Adipose tissue (tissue), 3 donors: Measurements from ENCODE around the gene ADAMTSL3. TPM values are rescaled to one million over a fixed set of nuclear protein-coding genes. Genes with fewer than 3 reads are reported as not detected.
"Not testable (repeated sequence)": the region's sequence is repeated elsewhere in the genome, so short reads cannot be mapped to it uniquely, and the experiment has no call there.

Experiments
- H3K27ac ChIP-seq: one replicate; pipeline ENCODE4 v1.5.1; 2013; ENCODE audit warnings: low read depth, low read length
- WGBS, 3 donors: extraction: QIAGEN DNeasy Blood & Tissue Kit; methylation state at CpG; one replicate each; pipeline ENCODE4 v1.1.7; 2013; 5-methylcytosine and 5-hydroxymethylcytosine counted together
- polyA plus RNA-seq, 3 donors: library from polyadenylated mRNA; stranded (reverse); fragments of 200-250 nt; gene quantifications; one replicate each; pipeline ENCODE4 v1.2.3, GENCODE V29; 2013
- donor health status: healthy with polysubstance abuse.
- donor health status: Bipolar disorder and iron deficiency.
- donor health status: healthy.

The ADAMTSL3 gene
- polyA plus RNA-seq, 3 donors = 2.3 to 7.9 (median 3.7) TPM

GRCh38 chr15:84078038-84078437 lies 424.1 kb downstream of the ADAMTSL3 start:
- 80 to 86% (median 82%) methylated on average over 2 of the region's 2 CpGs for WGBS, 3 donors
- not testable (repeated sequence) for H3K27ac ChIP-seq

GRCh38 chr15:84079325-84079884 lies 425.5 kb downstream of the ADAMTSL3 start:
- 11 to 20% (median 19%) methylated on average over 15 of the region's 15 CpGs for WGBS, 3 donors
- not testable (repeated sequence) for H3K27ac ChIP-seq

GRCh38 chr15:84079885-84080777 lies 426.2 kb downstream of the ADAMTSL3 start:
- H3K27ac ChIP-seq = no peak overlapping the region
- 2% methylated on average over 65 of the region's 65 CpGs for WGBS, 3 donors

- WGBS, 3 donors = 36 to 42% (median 40%) methylated on average over 8 of the region's 9 CpGs
- not testable (repeated sequence) for H3K27ac ChIP-seq
These were observed 426.8 kb downstream of the ADAMTSL3 start for GRCh38 chr15:84080778-84081084.

- no peak overlapping the region for H3K27ac ChIP-seq
- 76 to 83% (median 77%) methylated on average over 16 of the region's 16 CpGs for WGBS, 3 donors
These were observed 427.7 kb downstream of the ADAMTSL3 start for GRCh38 chr15:84081391-84082168.

- no peak overlapping the region for H3K27ac ChIP-seq
- 68 to 74% (median 72%) methylated on average over 2 of the region's 2 CpGs for WGBS, 3 donors
These were observed 428.8 kb downstream of the ADAMTSL3 start for GRCh38 chr15:84082739-84083138.

- H3K27ac ChIP-seq = not testable (repeated sequence)
- 69 to 72% (median 70%) methylated on average over 3 of the region's 3 CpGs for WGBS, 3 donors
These were observed 432.1 kb downstream of the ADAMTSL3 start for GRCh38 chr15:84086071-84086470.

Other genes starting within 250 kb of the ADAMTSL3 start
- under 1 TPM in 2 of 3 donors, not detected in 1; 0.07 to 0.13 TPM for gene SH3GL3, start 206.8 kb upstream of the ADAMTSL3 start, polyA plus RNA-seq